DND-41 (cell line): ENCODE results near the gene TPO.

Experiments used
- EZH2 ChIP-seq: IDR thresholded peaks from 3 replicates; pipeline ENCODE4 v1.6.1; 2012; ENCODE audit warnings: borderline replicate concordance, low read depth, mild to moderate bottlenecking, moderate library complexity, low read length, inconsistent platforms; ENCODE audit not compliant: severe bottlenecking
- TF ChIP-seq, protein P1 (sequence below): IDR thresholded peaks from 2 replicates; pipeline ENCODE4 v1.5.1; 2012; ENCODE audit warnings: borderline replicate concordance, low read length, moderate library complexity, mild to moderate bottlenecking; ENCODE audit not compliant: poor library complexity, severe bottlenecking; ENCODE audit errors: extremely low read depth

DNA sequence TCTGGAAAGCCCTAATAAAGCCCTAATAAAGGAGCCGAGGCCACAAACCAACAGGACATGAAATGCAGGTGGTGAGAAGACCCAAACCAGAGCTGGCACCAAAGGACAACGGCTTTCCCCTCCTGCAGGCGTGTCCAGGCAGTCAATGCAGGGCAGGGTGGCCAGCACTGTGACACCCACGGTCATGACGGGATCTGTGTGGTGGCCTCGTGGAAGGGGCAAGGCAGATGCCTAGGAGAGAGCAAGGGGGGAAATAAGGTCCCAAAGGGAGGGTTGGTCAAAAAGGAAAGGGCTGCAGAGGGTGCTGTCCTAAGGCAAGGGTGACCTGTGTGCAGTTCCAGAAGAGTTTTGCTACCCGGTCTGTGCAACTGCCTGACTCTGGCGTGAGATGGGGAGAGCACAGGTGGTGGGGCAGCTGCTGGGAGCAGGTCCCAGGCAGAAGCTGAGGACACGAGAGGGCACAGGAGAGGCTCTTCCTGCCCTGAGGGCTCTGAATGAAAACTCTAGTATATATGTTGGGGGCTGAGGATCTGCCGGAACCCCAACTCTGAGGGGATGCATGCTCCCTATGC, 156.7 kb downstream of the TPO start:
- TF ChIP-seq, protein P1, sequence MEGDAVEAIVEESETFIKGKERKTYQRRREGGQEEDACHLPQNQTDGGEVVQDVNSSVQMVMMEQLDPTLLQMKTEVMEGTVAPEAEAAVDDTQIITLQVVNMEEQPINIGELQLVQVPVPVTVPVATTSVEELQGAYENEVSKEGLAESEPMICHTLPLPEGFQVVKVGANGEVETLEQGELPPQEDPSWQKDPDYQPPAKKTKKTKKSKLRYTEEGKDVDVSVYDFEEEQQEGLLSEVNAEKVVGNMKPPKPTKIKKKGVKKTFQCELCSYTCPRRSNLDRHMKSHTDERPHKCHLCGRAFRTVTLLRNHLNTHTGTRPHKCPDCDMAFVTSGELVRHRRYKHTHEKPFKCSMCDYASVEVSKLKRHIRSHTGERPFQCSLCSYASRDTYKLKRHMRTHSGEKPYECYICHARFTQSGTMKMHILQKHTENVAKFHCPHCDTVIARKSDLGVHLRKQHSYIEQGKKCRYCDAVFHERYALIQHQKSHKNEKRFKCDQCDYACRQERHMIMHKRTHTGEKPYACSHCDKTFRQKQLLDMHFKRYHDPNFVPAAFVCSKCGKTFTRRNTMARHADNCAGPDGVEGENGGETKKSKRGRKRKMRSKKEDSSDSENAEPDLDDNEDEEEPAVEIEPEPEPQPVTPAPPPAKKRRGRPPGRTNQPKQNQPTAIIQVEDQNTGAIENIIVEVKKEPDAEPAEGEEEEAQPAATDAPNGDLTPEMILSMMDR = no peak
- TF ChIP-seq EZH2 = no peak
